Measurements from ENCODE around the gene MINDY4. TPM values are rescaled to one million over a fixed set of nuclear protein-coding genes. Genes with fewer than 3 reads are reported as not detected.

The MINDY4 gene
- total and polyA plus RNA-seq, 2 of the 8 experiments (the other 6 are each of a cell fraction or from before 2014, with no cell fraction given) = 1.3 to 3.6 TPM

DNA sequence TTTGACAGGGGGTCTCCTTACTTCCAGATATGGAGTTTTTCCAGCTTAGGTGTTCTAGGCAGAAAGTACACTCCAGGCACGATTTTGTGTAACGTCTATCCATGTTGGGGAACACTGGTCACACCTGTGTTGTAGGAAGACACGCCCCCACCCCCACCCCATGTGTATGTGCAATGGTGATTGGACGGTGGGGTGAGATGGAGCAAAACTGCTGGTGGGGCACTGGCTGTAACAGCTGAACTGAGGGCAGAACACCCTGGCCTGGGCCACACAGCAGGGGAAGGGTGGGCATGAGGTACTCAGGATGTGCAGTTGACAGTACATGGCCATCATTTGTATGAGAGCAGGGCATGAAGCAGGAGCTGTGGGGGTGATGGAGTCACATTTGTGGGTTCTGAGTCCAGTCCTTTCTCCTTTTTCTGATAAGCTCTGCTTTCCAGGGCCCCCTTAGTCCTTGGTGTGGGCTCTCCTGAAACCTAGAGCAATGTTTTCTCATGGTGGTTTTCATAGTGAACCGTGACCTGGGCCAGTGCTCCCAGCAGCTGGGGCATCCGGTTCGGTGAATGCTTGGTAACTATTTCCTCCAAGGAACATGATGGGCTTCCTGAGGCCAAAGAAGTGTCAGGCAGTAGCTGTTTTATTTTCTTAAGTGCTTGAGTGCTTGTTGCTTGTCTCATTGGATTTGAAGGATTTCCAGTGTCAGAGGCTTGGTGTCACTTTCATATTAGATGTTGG is 77.1 kb downstream of the MINDY4 start (continued):
- TF ChIP-seq EZH2 (IDR thresholded peaks at IDR 0.05; ENCODE audit: low read depth, low read length, severe bottlenecking) (no peak), SUZ12 (IDR thresholded peaks at IDR 0.05; ENCODE audit: low read length) (no peak), SP1 (IDR thresholded peaks at IDR 0.05; ENCODE audit: low read depth, low read length) (no peak), HDAC6 (IDR thresholded peaks at IDR 0.05; ENCODE audit: low read depth, low read length) (no peak), SIN3A (conservative IDR thresholded peaks at IDR 0.05 in 1 of 2, IDR thresholded peaks at IDR 0.05 in 1 of 2; ENCODE audit: low read depth in 1 of 2, low read length in 2 of 2) (no peak), JUN (IDR thresholded peaks at IDR 0.05; ENCODE audit: low read depth, low read length) (no peak)

All from H1 (cell line).